Measurements from ENCODE around the gene LDLRAD4. TPM values are rescaled to one million over a fixed set of nuclear protein-coding genes. Genes with fewer than 3 reads are reported as not detected.

Gene LDLRAD4
- total RNA-seq, 1 experiment from 2014 or later = 204 TPM

DNA sequence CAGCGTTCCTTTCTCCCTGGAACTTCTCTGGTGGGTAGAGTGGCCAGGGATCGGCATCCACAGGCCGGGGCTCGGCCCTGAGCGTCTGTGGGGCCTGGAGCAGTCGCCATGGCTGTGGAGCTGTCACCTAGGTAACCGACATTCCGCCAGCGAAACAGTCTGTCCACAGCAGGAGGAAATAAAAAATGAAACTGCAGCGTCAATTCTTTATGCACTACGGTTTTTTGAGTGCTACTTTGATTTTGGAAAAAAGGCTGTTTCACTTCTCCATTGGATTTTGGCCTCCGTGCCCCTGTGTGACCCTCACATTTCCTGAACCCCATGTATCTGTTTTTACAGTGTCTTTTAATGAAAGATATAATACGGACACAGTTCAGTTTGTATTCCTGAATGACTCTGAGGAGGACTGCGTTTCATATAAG lies 163.4 kb downstream of the LDLRAD4 start:
- no peak for DNase-seq
- Histone ChIP-seq H3K9me3 (ENCODE audit: low read length) (no peaks in the 10 kb centered on the region), H3K4me1 (ENCODE audit: low read length) (no peaks in the 10 kb centered on the region), H3K36me3 (ENCODE audit: insufficient read depth, low read length) (no peaks in the 10 kb centered on the region), H3K79me2 (ENCODE audit: low read length) (no peaks in the 10 kb centered on the region), H3K27me3 (ENCODE audit: low read length) (no peaks in the 10 kb centered on the region), H4K20me1 (ENCODE audit: insufficient read depth, low read depth, low read length) (no peaks in the 10 kb centered on the region), H3K27ac (ENCODE audit: low read length) (no peak overlapping the region), H2AFZ (ENCODE audit: low read length) (no peak overlapping the region), H3K9me2 (replicated peaks; ENCODE audit: insufficient read depth, low read length) (no peaks in the 10 kb centered on the region), H3K4me2 (ENCODE audit: low read depth, low read length, poor library complexity, severe bottlenecking) (peak overlapping the region; percentile 17), H3K4me3 (ENCODE audit: low read length) (no peak overlapping the region), H3K9ac (ENCODE audit: low read length) (no peak overlapping the region)

DNA sequence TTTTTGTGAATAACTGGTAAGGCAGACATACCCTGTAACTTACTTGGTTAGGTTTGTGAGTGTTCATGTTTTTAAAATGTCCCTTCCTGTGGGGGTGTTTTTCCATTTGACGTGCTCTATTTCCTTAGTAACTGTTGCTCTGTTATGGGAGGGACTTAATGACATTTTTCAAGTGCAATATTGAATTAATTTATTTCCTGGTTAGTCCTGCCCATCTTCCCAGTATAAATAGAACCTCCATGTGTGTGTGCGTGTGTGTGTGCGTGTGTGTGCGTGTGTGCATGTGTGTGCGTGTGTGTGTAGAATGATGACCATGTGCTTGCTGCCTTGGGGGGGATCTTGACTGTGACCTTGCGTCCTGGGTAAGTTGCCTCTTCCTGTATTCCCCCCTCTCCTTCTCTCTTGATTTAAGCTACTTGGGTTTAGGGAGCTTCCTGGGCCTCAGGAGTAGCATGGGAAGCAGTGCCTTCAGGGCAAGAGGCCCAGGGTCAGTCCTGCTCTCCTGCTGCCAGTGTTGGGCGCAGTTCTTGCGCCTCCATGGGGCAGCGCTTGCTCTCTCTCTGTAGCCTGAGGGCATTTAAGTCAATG lies 163.9 kb downstream of the LDLRAD4 start:
- no peak for DNase-seq

GRCh38 chr18:13382954-13383827 lies 164.6 kb downstream of the LDLRAD4 start:
- Histone ChIP-seq H3K27ac (ENCODE audit: low read length) (no peak overlapping the region), H3K9ac (ENCODE audit: low read length) (no peak overlapping the region), H3K9me3 (ENCODE audit: low read length) (no peaks in the 10 kb centered on the region), H3K36me3 (ENCODE audit: insufficient read depth, low read length) (no peaks in the 10 kb centered on the region), H3K4me3 (ENCODE audit: low read length) (no peak overlapping the region), H3K9me2 (replicated peaks; ENCODE audit: insufficient read depth, low read length) (no peaks in the 10 kb centered on the region), H3K27me3 (ENCODE audit: low read length) (no peaks in the 10 kb centered on the region), H3K4me1 (ENCODE audit: low read length) (no peaks in the 10 kb centered on the region), H2AFZ (ENCODE audit: low read length) (no peak overlapping the region), H3K79me2 (ENCODE audit: low read length) (no peaks in the 10 kb centered on the region), H4K20me1 (ENCODE audit: insufficient read depth, low read depth, low read length) (no peaks in the 10 kb centered on the region), H3K4me2 (ENCODE audit: low read depth, low read length, poor library complexity, severe bottlenecking) (no peak overlapping the region)
- DNase-seq = no peak

More for the DNA sequence above, 163.9 kb downstream of the LDLRAD4 start:
- Histone ChIP-seq H3K36me3 (ENCODE audit: insufficient read depth, low read length) (no peaks in the 10 kb centered on the region), H3K27ac (ENCODE audit: low read length) (no peak overlapping the region), H3K4me3 (ENCODE audit: low read length) (no peak overlapping the region), H2AFZ (ENCODE audit: low read length) (no peak overlapping the region), H4K20me1 (ENCODE audit: insufficient read depth, low read depth, low read length) (no peaks in the 10 kb centered on the region), H3K9me2 (replicated peaks; ENCODE audit: insufficient read depth, low read length) (no peaks in the 10 kb centered on the region), H3K79me2 (ENCODE audit: low read length) (no peaks in the 10 kb centered on the region), H3K4me1 (ENCODE audit: low read length) (no peaks in the 10 kb centered on the region), H3K9me3 (ENCODE audit: low read length) (no peaks in the 10 kb centered on the region), H3K9ac (ENCODE audit: low read length) (no peak overlapping the region), H3K4me2 (ENCODE audit: low read depth, low read length, poor library complexity, severe bottlenecking) (peak overlapping the region; percentile 17), H3K27me3 (ENCODE audit: low read length) (no peaks in the 10 kb centered on the region)

GRCh38 chr18:13386891-13387801 lies 168.6 kb downstream of the LDLRAD4 start:
- Histone ChIP-seq H3K4me3 (ENCODE audit: low read length) (no peak overlapping the region), H3K9ac (ENCODE audit: low read length) (no peak overlapping the region), H3K27ac (ENCODE audit: low read length) (no peak overlapping the region), H3K4me1 (ENCODE audit: low read length) (no peaks in the 10 kb centered on the region), H3K79me2 (ENCODE audit: low read length) (no peaks in the 10 kb centered on the region), H4K20me1 (ENCODE audit: insufficient read depth, low read depth, low read length) (no peaks in the 10 kb centered on the region), H2AFZ (ENCODE audit: low read length) (no peak overlapping the region), H3K9me3 (ENCODE audit: low read length) (no peaks in the 10 kb centered on the region), H3K27me3 (ENCODE audit: low read length) (no peaks in the 10 kb centered on the region), H3K36me3 (ENCODE audit: insufficient read depth, low read length) (no peaks in the 10 kb centered on the region), H3K9me2 (replicated peaks; ENCODE audit: insufficient read depth, low read length) (no peaks in the 10 kb centered on the region), H3K4me2 (ENCODE audit: low read depth, low read length, poor library complexity, severe bottlenecking) (no peak overlapping the region)
- DNase-seq = no peak

DNA sequence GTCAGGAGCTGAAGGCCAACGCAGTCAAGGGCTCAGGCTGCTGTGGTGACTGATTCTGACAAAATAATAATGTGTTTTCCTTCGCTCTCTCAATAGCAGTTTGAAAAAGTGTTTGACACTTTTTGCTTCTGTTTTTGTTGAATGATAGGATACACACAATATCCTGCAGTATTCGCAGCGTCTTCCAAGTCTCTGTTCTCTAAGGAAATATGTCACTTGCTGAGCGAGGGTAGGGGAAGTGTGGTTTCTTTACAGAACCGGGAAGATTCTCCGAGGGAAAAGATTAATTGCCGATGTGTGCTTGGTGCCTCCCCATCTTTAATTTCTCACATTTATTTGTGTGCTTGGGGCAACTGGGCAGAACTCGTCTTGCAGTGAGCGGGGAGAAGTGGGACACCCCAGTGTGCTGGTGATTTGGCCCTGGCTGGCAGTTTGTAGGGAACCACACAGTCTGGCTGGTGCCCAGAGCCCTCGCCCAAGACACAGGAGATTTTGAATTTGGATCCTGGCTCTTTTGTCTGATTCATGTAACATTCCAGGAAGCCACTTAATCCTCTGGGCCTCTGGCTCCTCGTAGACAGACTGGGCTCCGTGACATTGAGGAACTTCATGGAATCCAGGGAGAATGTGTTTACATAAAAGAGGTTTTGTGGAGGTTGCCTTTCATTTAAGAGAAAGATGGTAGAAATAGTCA lies 169.4 kb downstream of the LDLRAD4 start:
- Histone ChIP-seq H3K27me3 (ENCODE audit: low read length) (no peaks in the 10 kb centered on the region), H3K36me3 (ENCODE audit: insufficient read depth, low read length) (no peaks in the 10 kb centered on the region), H3K79me2 (ENCODE audit: low read length) (no peaks in the 10 kb centered on the region), H4K20me1 (ENCODE audit: insufficient read depth, low read depth, low read length) (no peaks in the 10 kb centered on the region), H2AFZ (ENCODE audit: low read length) (no peak overlapping the region), H3K4me2 (ENCODE audit: low read depth, low read length, poor library complexity, severe bottlenecking) (no peak overlapping the region), H3K4me3 (ENCODE audit: low read length) (no peak overlapping the region), H3K9me2 (replicated peaks; ENCODE audit: insufficient read depth, low read length) (no peaks in the 10 kb centered on the region), H3K9ac (ENCODE audit: low read length) (no peak overlapping the region), H3K4me1 (ENCODE audit: low read length) (no peaks in the 10 kb centered on the region), H3K27ac (ENCODE audit: low read length) (no peak overlapping the region), H3K9me3 (ENCODE audit: low read length) (no peaks in the 10 kb centered on the region)
- DNase-seq = no peak

DNA sequence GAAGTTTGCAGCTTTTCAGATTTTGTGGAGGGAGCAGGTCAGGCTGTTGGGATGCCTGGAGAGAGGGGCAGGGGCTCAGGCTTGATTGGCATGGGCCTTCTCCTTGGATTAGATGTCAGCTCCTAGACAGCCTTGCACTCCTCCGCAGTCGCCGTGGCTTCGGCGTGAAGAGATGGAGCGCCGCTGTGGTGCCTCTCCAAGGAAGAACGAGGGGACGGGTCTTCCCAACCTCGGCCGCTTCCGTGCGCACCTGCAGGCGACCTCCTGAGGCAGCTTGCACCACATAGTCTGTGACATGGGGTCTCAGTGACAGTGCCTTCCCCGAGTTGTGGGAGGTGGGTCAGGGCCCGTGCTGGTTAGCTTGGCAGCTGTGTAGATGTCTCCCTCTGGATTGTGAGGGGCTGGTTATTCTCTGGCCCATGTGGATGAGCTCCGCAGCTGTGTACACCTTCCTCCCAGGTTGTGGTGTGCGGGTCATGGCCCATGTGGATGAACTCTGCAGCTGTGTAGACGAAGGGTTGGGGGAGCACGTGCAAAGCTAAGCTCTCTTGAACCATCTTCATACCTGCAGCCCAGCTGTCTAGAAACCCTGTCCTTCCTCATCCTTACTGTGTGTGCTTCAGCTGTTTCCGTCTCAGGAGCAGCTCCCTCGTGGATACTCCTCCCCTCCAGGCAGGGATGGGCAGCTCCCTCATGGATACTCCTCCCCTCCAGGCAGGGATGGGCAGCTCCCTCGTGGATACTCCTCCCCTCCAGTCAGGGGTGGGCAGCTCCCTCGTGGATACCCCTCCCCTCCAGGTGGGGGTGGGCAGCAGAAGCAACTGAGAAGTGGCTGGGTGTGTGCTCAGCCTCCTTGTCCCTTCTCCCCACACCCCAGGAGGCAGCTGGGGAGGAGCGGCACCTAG lies 170.3 kb downstream of the LDLRAD4 start:
- Histone ChIP-seq H3K4me2 (ENCODE audit: low read depth, low read length, poor library complexity, severe bottlenecking) (no peak overlapping the region), H3K27ac (ENCODE audit: low read length) (no peak overlapping the region), H3K9ac (ENCODE audit: low read length) (no peak overlapping the region), H3K27me3 (ENCODE audit: low read length) (no peaks in the 10 kb centered on the region), H3K9me3 (ENCODE audit: low read length) (no peaks in the 10 kb centered on the region), H3K36me3 (ENCODE audit: insufficient read depth, low read length) (no peaks in the 10 kb centered on the region), H3K4me3 (ENCODE audit: low read length) (no peak overlapping the region), H4K20me1 (ENCODE audit: insufficient read depth, low read depth, low read length) (no peaks in the 10 kb centered on the region), H3K9me2 (replicated peaks; ENCODE audit: insufficient read depth, low read length) (no peaks in the 10 kb centered on the region), H3K79me2 (ENCODE audit: low read length) (no peaks in the 10 kb centered on the region), H3K4me1 (ENCODE audit: low read length) (no peaks in the 10 kb centered on the region), H2AFZ (ENCODE audit: low read length) (no peak overlapping the region)
- DNase-seq = no peak

- Histone ChIP-seq H3K36me3 (ENCODE audit: insufficient read depth, low read length) (no peaks in the 10 kb centered on the region), H2AFZ (ENCODE audit: low read length) (no peak overlapping the region), H3K27ac (ENCODE audit: low read length) (no peak overlapping the region), H3K9ac (ENCODE audit: low read length) (no peak overlapping the region), H3K4me3 (ENCODE audit: low read length) (no peak overlapping the region), H3K9me2 (replicated peaks; ENCODE audit: insufficient read depth, low read length) (no peaks in the 10 kb centered on the region), H3K4me2 (ENCODE audit: low read depth, low read length, poor library complexity, severe bottlenecking) (no peak overlapping the region), H3K9me3 (ENCODE audit: low read length) (no peaks in the 10 kb centered on the region), H3K79me2 (ENCODE audit: low read length) (no peaks in the 10 kb centered on the region), H4K20me1 (ENCODE audit: insufficient read depth, low read depth, low read length) (no peaks in the 10 kb centered on the region), H3K27me3 (ENCODE audit: low read length) (no peaks in the 10 kb centered on the region), H3K4me1 (ENCODE audit: low read length) (no peaks in the 10 kb centered on the region)
- no peak for DNase-seq
These were observed 171.1 kb downstream of the LDLRAD4 start for GRCh38 chr18:13389491-13390131.

Measured in Karpas-422 (cell line).